ENCODE measurements around the gene ADAM8.
"Not testable (repeated sequence)": the region's sequence is repeated elsewhere in the genome, so short reads cannot be mapped to it uniquely, and the experiment has no call there.

ADAM8 gene

GRCh38 chr10:133276435-133277201 is at the start of gene ADAM8:
ADAM8 (minus strand) TSS chr10:133276868; CDS start chr10:133276817, 51 bp downstream.
- Histone ChIP-seq H3K27ac (ENCODE audit: low read length) (no peak within 1 kb of the TSS), H3K4me1 (ENCODE audit: insufficient read depth, low read length) (no peaks in the 10 kb centered on the region), H3K9me3 (ENCODE audit: insufficient read depth, low read depth, low read length) (no peaks in the 10 kb centered on the region), H3K9ac (ENCODE audit: low read depth, low read length) (no peak within 1 kb of the TSS), H3K4me3 (ENCODE audit: low read length) (peak within 1 kb of the TSS; percentile 56; the same call in 1 of the 2 replicates), H3K36me3 (ENCODE audit: insufficient read depth, low read depth, low read length) (peaks cover 9% of the 10 kb centered on the region), H3K27me3 (ENCODE audit: insufficient read depth, low read length) (peaks cover 17% of the 10 kb centered on the region)

- H3K4me1 ChIP-seq (ENCODE audit: insufficient read depth, low read length), result 0 out of 2 replicates have a peak, but pooled peaks cover 6% of the 10 kb centered on the region
- no peak overlapping the region for H3K9ac ChIP-seq (ENCODE audit: low read depth, low read length)
- peaks cover 62% of the 10 kb centered on the region for H3K27me3 ChIP-seq (ENCODE audit: insufficient read depth, low read length)
- no peaks in the 10 kb centered on the region for H3K36me3 ChIP-seq (ENCODE audit: insufficient read depth, low read depth, low read length)
- H3K9me3 ChIP-seq (ENCODE audit: insufficient read depth, low read depth, low read length), result no peaks in the 10 kb centered on the region
- peak overlapping the region; percentile 58; the same call in 1 of the 2 replicates for H3K4me3 ChIP-seq (ENCODE audit: low read length)
- H3K27ac ChIP-seq (ENCODE audit: low read length), result no peak overlapping the region
Observed at GRCh38 chr10:133326223-133326551, 49.5 kb upstream of the ADAM8 start.

- peaks cover 57% of the 10 kb centered on the region for H3K27me3 ChIP-seq (ENCODE audit: insufficient read depth, low read length)
- H3K36me3 ChIP-seq (ENCODE audit: insufficient read depth, low read depth, low read length), result no peaks in the 10 kb centered on the region
- 0 out of 2 replicates have a peak, but pooled peaks cover 6% of the 10 kb centered on the region for H3K4me1 ChIP-seq (ENCODE audit: insufficient read depth, low read length)
- H3K4me3 ChIP-seq (ENCODE audit: low read length), result peak overlapping the region; percentile 58; the same call in 1 of the 2 replicates
- no peak overlapping the region for H3K27ac ChIP-seq (ENCODE audit: low read length)
- H3K9me3 ChIP-seq (ENCODE audit: insufficient read depth, low read depth, low read length), result no peaks in the 10 kb centered on the region
- H3K9ac ChIP-seq (ENCODE audit: low read depth, low read length), result no peak overlapping the region
Observed at GRCh38 chr10:133325440-133326222, 49.0 kb upstream of the ADAM8 start.

- Histone ChIP-seq H3K36me3 (ENCODE audit: insufficient read depth, low read depth, low read length) (no peaks in the 10 kb centered on the region), H3K4me3 (ENCODE audit: low read length) (peak overlapping the region; percentile 58; the same call in 1 of the 2 replicates), H3K27ac (ENCODE audit: low read length) (no peak overlapping the region), H3K27me3 (ENCODE audit: insufficient read depth, low read length) (peaks cover 52% of the 10 kb centered on the region), H3K4me1 (ENCODE audit: insufficient read depth, low read length) (0 out of 2 replicates have a peak, but pooled peaks cover 6% of the 10 kb centered on the region), H3K9ac (ENCODE audit: low read depth, low read length) (no peak overlapping the region), H3K9me3 (ENCODE audit: insufficient read depth, low read depth, low read length) (no peaks in the 10 kb centered on the region)
Observed at GRCh38 chr10:133324857-133325260, 48.2 kb upstream of the ADAM8 start.

- Histone ChIP-seq H3K27me3 (ENCODE audit: insufficient read depth, low read length) (peaks cover 50% of the 10 kb centered on the region), H3K9me3 (ENCODE audit: insufficient read depth, low read depth, low read length) (no peaks in the 10 kb centered on the region), H3K9ac (ENCODE audit: low read depth, low read length) (no peak overlapping the region), H3K27ac (ENCODE audit: low read length) (no peak overlapping the region), H3K4me1 (ENCODE audit: insufficient read depth, low read length) (0 out of 2 replicates have a peak, but pooled peaks cover 4% of the 10 kb centered on the region), H3K4me3 (ENCODE audit: low read length) (peak overlapping the region; percentile 51; the same call in 1 of the 2 replicates), H3K36me3 (ENCODE audit: insufficient read depth, low read depth, low read length) (no peaks in the 10 kb centered on the region)
Observed at GRCh38 chr10:133324198-133324792, 47.6 kb upstream of the ADAM8 start.

- not testable (repeated sequence) for H3K9ac ChIP-seq (ENCODE audit: low read depth, low read length); H3K9me3 ChIP-seq (ENCODE audit: insufficient read depth, low read depth, low read length); H3K4me3 ChIP-seq (ENCODE audit: low read length); H3K4me1 ChIP-seq (ENCODE audit: insufficient read depth, low read length); H3K36me3 ChIP-seq (ENCODE audit: insufficient read depth, low read depth, low read length); H3K27ac ChIP-seq (ENCODE audit: low read length)
- H3K27me3 ChIP-seq (ENCODE audit: insufficient read depth, low read length), result peaks cover 35% of the 10 kb centered on the region
Observed at GRCh38 chr10:133322064-133322709, 45.5 kb upstream of the ADAM8 start.

- not testable (repeated sequence) for H3K4me3 ChIP-seq (ENCODE audit: low read length); H3K36me3 ChIP-seq (ENCODE audit: insufficient read depth, low read depth, low read length)
Observed at GRCh38 chr10:133320852-133321422, 44.3 kb upstream of the ADAM8 start.

GRCh38 chr10:133318494-133319127 is 41.9 kb upstream of the ADAM8 start:
- no peaks in the 10 kb centered on the region for H3K9me3 ChIP-seq (ENCODE audit: insufficient read depth, low read depth, low read length)
- H3K27me3 ChIP-seq (ENCODE audit: insufficient read depth, low read length), result peaks cover 9% of the 10 kb centered on the region
- H3K27ac ChIP-seq (ENCODE audit: low read length), result no peak overlapping the region
- no peaks in the 10 kb centered on the region for H3K4me1 ChIP-seq (ENCODE audit: insufficient read depth, low read length)
- H3K4me3 ChIP-seq (ENCODE audit: low read length), result peak overlapping the region; percentile 69; the same call in 1 of the 2 replicates
- no peaks in the 10 kb centered on the region for H3K36me3 ChIP-seq (ENCODE audit: insufficient read depth, low read depth, low read length)
- H3K9ac ChIP-seq (ENCODE audit: low read depth, low read length), result peak overlapping the region; percentile 45; the same call in 1 of the 2 replicates

More at GRCh38 chr10:133320852-133321422, 44.3 kb upstream of the ADAM8 start:
- H3K27me3 ChIP-seq (ENCODE audit: insufficient read depth, low read length), result peaks cover 22% of the 10 kb centered on the region
- H3K9ac ChIP-seq (ENCODE audit: low read depth, low read length); H3K27ac ChIP-seq (ENCODE audit: low read length); H3K4me1 ChIP-seq (ENCODE audit: insufficient read depth, low read length); H3K9me3 ChIP-seq (ENCODE audit: insufficient read depth, low read depth, low read length): not testable (repeated sequence)

GRCh38 chr10:133316732-133317131 is 40.1 kb upstream of the ADAM8 start:
- Histone ChIP-seq H3K4me3 (ENCODE audit: low read length) (no peak overlapping the region), H3K27ac (ENCODE audit: low read length) (no peak overlapping the region), H3K4me1 (ENCODE audit: insufficient read depth, low read length) (no peaks in the 10 kb centered on the region), H3K9me3 (ENCODE audit: insufficient read depth, low read depth, low read length) (no peaks in the 10 kb centered on the region), H3K36me3 (ENCODE audit: insufficient read depth, low read depth, low read length) (peaks cover 15% of the 10 kb centered on the region; the same call in 1 of the 2 replicates), H3K9ac (ENCODE audit: low read depth, low read length) (no peak overlapping the region), H3K27me3 (ENCODE audit: insufficient read depth, low read length) (peaks cover 9% of the 10 kb centered on the region)

- Histone ChIP-seq H3K9ac (ENCODE audit: low read depth, low read length) (no peak overlapping the region), H3K36me3 (ENCODE audit: insufficient read depth, low read depth, low read length) (peaks cover 19% of the 10 kb centered on the region), H3K9me3 (ENCODE audit: insufficient read depth, low read depth, low read length) (no peaks in the 10 kb centered on the region), H3K27me3 (ENCODE audit: insufficient read depth, low read length) (peaks cover 9% of the 10 kb centered on the region), H3K4me1 (ENCODE audit: insufficient read depth, low read length) (no peaks in the 10 kb centered on the region), H3K4me3 (ENCODE audit: low read length) (no peak overlapping the region), H3K27ac (ENCODE audit: low read length) (no peak overlapping the region)
Observed at GRCh38 chr10:133316266-133316665, 39.6 kb upstream of the ADAM8 start.

Data from iPS-20b (cell line).